ENCODE results near the gene TAF6. TPM values are rescaled to one million over a fixed set of nuclear protein-coding genes. Genes with fewer than 3 reads are reported as not detected.
A peak's percentile ranks its signal among the peaks of the same experiment; 100 is the strongest.

Gene TAF6
- total RNA-seq, 1 experiment from 2014 or later, result 87.1 TPM

- no peak for DNase-seq
- no peak overlapping the region for H4K8ac ChIP-seq (replicated peaks; ENCODE audit: insufficient read length, low read depth, low read length)
- no peak overlapping the region for H3K56ac ChIP-seq (ENCODE audit: insufficient read length, low read depth, low read length)
- H3K27ac Mint-ChIP-seq, result peak overlapping the region in 1 of 3 experiments; percentile 24; a peak in 1 of 7 replicates
- H3K4me3 Mint-ChIP-seq, result peak overlapping the region; percentile 74 to 82
- H2AK5ac ChIP-seq (ENCODE audit: insufficient read length, low read length), result no peak overlapping the region
- peaks cover 10% of the 10 kb centered on the region for H3K4me1 ChIP-seq (ENCODE audit: insufficient read depth, low read length)
- peaks cover 11% of the 10 kb centered on the region for H3K23me2 ChIP-seq (ENCODE audit: insufficient read length, low read depth, low read length, poor library complexity, severe bottlenecking)
- no peak overlapping the region for H3K18ac ChIP-seq (ENCODE audit: insufficient read length, low read depth, low read length)
- H3K79me2 ChIP-seq (ENCODE audit: insufficient read depth, low read length), result no peaks in the 10 kb centered on the region
- no peaks in the 10 kb centered on the region for H4K20me1 ChIP-seq (ENCODE audit: control insufficient read depth, insufficient read depth, insufficient read length)
- no peak overlapping the region; the same call in 1 of the 2 replicates for H3K14ac ChIP-seq (ENCODE audit: insufficient read depth, low read length)
- no peak overlapping the region for H3K23ac ChIP-seq (ENCODE audit: insufficient read length, low read depth, low read length)
- H4K5ac ChIP-seq (ENCODE audit: insufficient read length, low read depth, low read length), result no peak overlapping the region
- H2BK12ac ChIP-seq (ENCODE audit: insufficient read length, low read depth, low read length), result no peak overlapping the region
- no peak overlapping the region for H4K91ac ChIP-seq (ENCODE audit: insufficient read length, low read depth, low read length)
- H3K27ac ChIP-seq (ENCODE audit: insufficient read length, low read depth, low read length), result no peak overlapping the region
- no peak overlapping the region for H2BK20ac ChIP-seq (ENCODE audit: low read depth, low read length, poor library complexity, severe bottlenecking)
- TF ChIP-seq CTCF (conservative IDR thresholded peaks at IDR 0.05), result no peak
- H3K27me3 ChIP-seq (ENCODE audit: insufficient read depth, low read length), result no peaks in the 10 kb centered on the region; the same call in 1 of the 2 replicates
- H3K36me3 Mint-ChIP-seq (ENCODE audit: insufficient read depth in 1 of 3, low read depth in 3 of 3), result peaks cover 3 to 11% (median 4%) of the 10 kb centered on the region in 3 experiments; a peak in 3 of 7 replicates
- H3K79me1 ChIP-seq (ENCODE audit: insufficient read depth, low read depth, low read length, poor library complexity, severe bottlenecking), result no peaks in the 10 kb centered on the region
- H3K9me3 ChIP-seq (ENCODE audit: control insufficient read depth, low read depth, low read length), result no peaks in the 10 kb centered on the region
- no peak overlapping the region for H3K9ac ChIP-seq (ENCODE audit: extremely low read depth, insufficient read length, low read length)
- peak overlapping the region; percentile 65 for H3K4me2 ChIP-seq (ENCODE audit: insufficient read depth, insufficient read length, low read length)
- H3K9me3 Mint-ChIP-seq, result no peaks in the 10 kb centered on the region; a peak in 1 of 5 replicates
- no peak overlapping the region for H2BK15ac ChIP-seq (ENCODE audit: low read depth, low read length)
- H3K4me1 Mint-ChIP-seq, result peaks cover 47 to 59% of the 10 kb centered on the region in 2 experiments
- H3K4ac ChIP-seq (ENCODE audit: low read depth, low read length), result no peak overlapping the region
- WGBS (ENCODE audit: extremely low coverage, insufficient read length, low lambda C conversion rate), result no CpG with 5 or more reads among the region's 14 CpGs
- no peak overlapping the region for H2BK120ac ChIP-seq (ENCODE audit: low read depth, low read length, poor library complexity, severe bottlenecking)
- H3T11ph ChIP-seq (ENCODE audit: low read length), result no peak overlapping the region
- no peak overlapping the region for H2AFZ ChIP-seq (ENCODE audit: low read length)
- no peak overlapping the region for H2BK5ac ChIP-seq (ENCODE audit: insufficient read length, low read length)
- H3K27me3 Mint-ChIP-seq (ENCODE audit: low read depth), result peaks cover 32% of the 10 kb centered on the region
These were observed 48.1 kb upstream of the TAF6 start for GRCh38 chr7:100166970-100167911.
